Islet precursor cell (in vitro differentiated cells): ENCODE results near the gene TECTB.

Experiments used
- DNase-seq: peaks from one replicate; pipeline ENCODE4 v3.0.0-alpha.2; 2018

TECTB gene

GRCh38 chr10:112313234-112313633 is 30.0 kb downstream of the TECTB start:
- DNase-seq: no peak

- DNase-seq: no peak
Measured at GRCh38 chr10:112313911-112314310, 30.7 kb downstream of the TECTB start.

GRCh38 chr10:112314822-112315474 is 31.7 kb downstream of the TECTB start:
- peak; percentile 79 for DNase-seq

- no peak for DNase-seq
Measured at GRCh38 chr10:112327678-112328077, 44.5 kb downstream of the TECTB start.

GRCh38 chr10:112330162-112330561 is 47.0 kb downstream of the TECTB start:
- DNase-seq: no peak

GRCh38 chr10:112330607-112331160 is 47.5 kb downstream of the TECTB start:
- no peak for DNase-seq

GRCh38 chr10:112332022-112332421 is 48.8 kb downstream of the TECTB start:
- no peak for DNase-seq

GRCh38 chr10:112332509-112333228 is 49.5 kb downstream of the TECTB start:
- no peak for DNase-seq

GRCh38 chr10:112333452-112333851 is 50.3 kb downstream of the TECTB start:
- no peak for DNase-seq

GRCh38 chr10:112335111-112335867 is 52.1 kb downstream of the TECTB start:
- no peak for DNase-seq

- no peak for DNase-seq
Measured at GRCh38 chr10:112335868-112336265, 52.7 kb downstream of the TECTB start.

- DNase-seq: no peak
Measured at GRCh38 chr10:112336556-112337201, 53.5 kb downstream of the TECTB start.

- DNase-seq: no peak
Measured at GRCh38 chr10:112338957-112339356, 55.8 kb downstream of the TECTB start.

- no peak for DNase-seq
Measured at GRCh38 chr10:112340601-112341000, 57.4 kb downstream of the TECTB start.

GRCh38 chr10:112343056-112343806 is 60.0 kb downstream of the TECTB start:
- DNase-seq: no peak

GRCh38 chr10:112344261-112344660 is 61.1 kb downstream of the TECTB start:
- DNase-seq: no peak

- DNase-seq: no peak
Measured at GRCh38 chr10:112345202-112345601, 62.0 kb downstream of the TECTB start.

- DNase-seq: no peak
Measured at GRCh38 chr10:112345743-112346142, 62.5 kb downstream of the TECTB start.

- DNase-seq: no peak
Measured at GRCh38 chr10:112346774-112347173, 63.6 kb downstream of the TECTB start.

- no peak for DNase-seq
Measured at GRCh38 chr10:112347709-112348671, 64.8 kb downstream of the TECTB start.

- DNase-seq: no peak
Measured at GRCh38 chr10:112348759-112349158, 65.6 kb downstream of the TECTB start.
